Measurements from ENCODE around the gene C16orf74.
A peak's percentile ranks its signal among the peaks of the same experiment; 100 is the strongest.

The C16orf74 gene

GRCh38 chr16:85668676-85669424, 82.0 kb downstream of the C16orf74 start:
- DNase-seq: no peak

DNA sequence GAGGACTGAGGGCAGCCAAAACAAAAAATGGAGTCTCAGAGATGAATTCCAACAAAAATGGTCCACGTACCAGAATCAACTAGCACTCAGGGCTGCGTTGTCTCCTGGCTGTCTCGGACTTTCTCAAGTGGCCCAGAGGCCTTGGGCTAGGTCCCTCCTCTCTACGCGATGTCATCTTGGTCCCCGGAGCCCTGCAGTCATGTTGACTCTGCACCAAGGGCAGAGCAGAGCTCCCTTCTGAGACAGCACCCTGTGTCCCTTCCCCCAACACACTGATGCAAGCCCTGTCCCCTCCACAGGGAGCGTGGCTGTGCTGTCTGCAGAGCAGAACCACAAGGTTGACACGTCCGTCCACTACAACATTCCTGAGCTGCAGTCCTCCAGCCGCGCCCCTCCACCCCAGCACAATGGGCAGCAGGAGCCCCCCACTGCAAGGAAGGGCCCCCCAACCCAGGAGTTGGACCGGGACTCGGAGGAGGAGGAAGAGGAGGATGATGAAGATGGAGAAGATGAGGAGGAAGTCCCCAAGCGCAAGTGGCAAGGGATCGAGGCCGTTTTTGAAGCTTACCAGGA, 83.0 kb downstream of the C16orf74 start:
- no peak for DNase-seq

- no peak for DNase-seq
Measured at GRCh38 chr16:85667261-85667660, 83.6 kb downstream of the C16orf74 start.

DNA sequence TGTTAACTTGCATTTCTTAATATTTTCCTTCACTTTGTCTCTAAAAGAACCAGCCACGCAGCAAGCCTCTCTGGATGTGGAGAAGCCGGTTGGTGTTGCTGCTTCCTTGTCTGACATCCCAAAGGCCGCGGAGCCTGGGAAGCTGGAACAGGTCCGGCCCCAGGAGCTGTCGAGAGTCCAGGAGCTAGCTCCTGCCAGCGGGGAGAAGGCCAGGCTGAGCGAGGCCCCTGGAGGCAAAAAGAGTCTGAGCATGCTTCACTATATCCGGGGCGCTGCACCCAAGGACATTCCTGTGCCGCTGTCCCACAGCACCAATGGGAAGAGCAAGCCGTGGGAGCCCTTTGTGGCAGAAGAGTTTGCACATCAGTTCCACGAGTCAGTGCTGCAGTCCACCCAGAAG, 85.0 kb downstream of the C16orf74 start:
- no peak for DNase-seq

- no peak for DNase-seq
Measured at GRCh38 chr16:85665373-85665740, 85.5 kb downstream of the C16orf74 start.

DNA sequence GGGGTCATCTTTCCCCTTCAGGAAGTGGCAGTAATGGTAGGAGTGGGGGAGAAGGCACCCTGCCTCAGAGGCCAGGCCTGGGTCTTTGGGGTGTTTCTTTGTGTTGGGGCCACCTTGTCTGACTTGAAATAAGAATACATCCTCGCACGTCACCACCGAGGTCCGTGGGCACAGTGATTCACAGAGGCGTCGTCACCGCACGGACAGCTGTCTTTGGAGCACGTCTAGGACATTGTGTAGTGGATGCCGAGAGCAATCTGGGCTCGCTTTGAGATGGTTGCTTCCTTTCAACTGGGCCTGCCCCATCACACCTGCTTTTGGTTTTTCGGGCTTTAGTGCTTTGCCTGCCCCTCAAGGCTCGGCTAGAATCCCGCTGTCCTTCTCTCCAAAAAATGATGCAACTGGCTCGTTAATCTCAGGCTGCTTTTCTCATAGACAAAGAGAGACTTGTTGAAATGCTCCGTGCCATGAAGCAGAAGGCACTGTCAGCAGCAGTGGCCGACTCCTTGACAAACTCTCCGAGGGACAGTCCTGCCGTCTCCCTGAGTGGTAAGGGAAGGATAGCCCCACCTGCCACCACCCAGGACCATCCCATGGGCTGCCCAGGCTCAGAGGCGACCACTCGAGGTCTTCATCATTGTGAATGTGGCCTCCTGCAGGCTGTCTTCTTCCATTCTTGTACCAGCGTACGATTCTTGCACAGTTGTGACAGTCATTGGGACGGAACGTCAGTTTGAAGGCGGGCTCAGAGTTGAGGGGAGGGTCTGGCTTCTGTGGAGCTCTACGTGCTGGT, 86.1 kb downstream of the C16orf74 start:
- DNase-seq: no peak

DNA sequence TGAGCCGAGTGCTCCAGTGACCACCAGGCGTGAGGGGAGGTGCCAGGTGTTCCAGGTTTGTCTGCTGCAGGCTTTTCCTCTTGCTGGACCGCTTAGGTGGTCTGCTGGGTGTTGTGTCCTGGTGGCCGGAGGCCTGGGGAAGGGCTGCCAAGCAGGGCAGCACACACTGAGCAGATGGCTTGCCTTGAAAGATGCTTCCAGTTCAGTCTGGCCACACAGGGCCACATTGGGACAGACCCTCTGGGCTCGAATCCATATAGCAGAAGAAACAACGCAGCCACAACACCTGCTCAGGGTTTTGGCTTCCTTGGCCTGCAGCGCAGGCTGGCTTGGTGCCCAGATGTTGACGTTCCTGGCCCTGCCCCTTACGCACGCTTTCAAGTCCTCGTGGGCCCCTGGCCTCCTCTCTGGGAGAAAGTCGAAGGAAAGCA, 87.0 kb downstream of the C16orf74 start:
- no peak for DNase-seq

DNA sequence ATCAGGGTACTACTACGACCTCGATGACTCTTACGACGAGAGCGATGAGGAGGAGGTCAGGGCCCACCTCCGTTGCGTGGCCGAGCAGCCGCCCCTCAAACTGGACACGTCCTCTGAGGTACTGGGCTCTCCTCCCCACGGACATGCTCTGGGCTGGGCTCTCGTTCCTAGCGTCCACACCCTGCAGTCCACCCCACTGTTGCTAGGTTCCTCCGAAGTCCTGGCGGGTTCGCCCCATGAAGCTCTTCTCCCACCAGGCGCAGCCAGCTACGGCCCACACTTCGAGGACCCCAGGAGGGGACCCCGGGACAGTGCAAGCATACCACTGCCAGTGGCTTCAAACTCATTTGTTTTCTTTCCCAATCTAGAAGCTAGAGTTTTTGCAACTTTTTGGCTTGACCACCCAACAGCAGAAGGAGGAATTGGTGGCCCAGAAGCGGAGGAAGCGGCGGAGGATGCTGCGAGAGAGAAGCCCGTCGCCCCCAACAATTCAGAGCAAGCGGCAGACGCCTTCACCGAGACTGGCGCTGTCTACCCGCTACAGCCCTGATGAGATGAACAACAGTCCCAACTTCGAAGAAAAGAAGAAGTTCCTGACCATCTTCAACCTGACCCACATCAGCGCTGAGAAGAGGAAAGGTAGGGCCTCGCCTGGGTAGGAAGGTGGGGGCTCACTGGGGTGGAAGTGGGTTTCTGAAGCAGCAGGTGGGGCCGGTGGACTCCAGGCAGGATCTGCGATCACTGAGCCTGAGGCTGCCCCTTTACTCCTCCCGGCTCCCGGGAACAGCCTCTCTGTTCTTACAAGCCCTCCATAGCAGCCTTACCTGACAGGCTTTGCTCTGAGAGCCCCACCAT, 87.7 kb downstream of the C16orf74 start:
- no peak for DNase-seq

DNA sequence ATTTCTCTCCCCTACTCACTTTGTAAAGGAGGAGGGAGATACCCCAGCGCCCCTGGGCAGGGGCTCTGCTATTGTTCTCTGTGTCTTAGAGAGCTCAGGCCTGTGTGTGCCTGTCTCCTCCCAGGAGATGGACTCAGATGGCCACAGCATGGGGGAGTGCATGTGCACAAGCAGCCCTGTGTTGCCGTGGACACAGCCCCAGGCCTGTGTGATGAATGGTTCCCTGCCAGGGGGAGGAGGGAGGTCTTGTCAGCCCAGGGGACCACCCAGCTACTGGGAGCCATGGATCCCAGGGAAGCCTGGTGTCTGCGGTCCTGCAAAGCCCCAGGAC, 88.4 kb downstream of the C16orf74 start:
- DNase-seq: no peak

DNA sequence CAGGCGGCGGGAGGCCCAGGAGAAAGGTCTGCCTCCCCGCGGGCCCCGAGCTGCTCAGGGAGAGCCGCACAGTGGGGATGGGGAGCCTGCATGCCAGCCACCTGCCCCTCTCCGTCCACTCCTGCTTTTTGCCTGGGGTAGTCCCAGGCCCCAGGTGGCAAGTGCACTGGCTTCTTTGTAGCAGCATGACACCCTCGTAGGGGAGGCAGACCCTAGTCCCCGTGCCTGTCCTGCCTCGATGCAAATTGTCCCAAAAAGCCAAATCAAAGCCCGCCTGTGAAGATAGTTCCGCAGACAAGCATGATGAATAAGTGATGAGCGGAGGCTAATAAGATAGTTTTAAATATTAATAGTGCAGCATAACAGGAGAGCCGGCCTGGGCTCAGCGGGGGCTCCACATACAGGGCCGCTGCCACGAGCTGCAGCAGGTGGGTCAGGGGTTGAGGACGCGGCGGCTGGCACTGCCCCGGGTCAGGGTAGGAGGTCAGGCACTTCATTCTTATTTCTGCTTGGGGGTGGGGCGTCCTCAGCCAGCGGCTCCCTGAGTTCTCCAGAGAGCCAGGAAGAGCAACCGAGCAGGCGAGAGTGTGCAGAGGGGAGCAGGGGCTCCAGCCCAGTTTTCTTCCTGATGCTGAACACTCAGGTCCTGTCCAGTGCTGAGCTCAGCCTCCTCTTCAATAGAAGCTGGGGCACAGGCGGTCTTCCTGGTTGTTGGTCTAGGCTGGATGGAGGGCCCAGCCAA, 89.0 kb downstream of the C16orf74 start:
- no peak for DNase-seq

DNA sequence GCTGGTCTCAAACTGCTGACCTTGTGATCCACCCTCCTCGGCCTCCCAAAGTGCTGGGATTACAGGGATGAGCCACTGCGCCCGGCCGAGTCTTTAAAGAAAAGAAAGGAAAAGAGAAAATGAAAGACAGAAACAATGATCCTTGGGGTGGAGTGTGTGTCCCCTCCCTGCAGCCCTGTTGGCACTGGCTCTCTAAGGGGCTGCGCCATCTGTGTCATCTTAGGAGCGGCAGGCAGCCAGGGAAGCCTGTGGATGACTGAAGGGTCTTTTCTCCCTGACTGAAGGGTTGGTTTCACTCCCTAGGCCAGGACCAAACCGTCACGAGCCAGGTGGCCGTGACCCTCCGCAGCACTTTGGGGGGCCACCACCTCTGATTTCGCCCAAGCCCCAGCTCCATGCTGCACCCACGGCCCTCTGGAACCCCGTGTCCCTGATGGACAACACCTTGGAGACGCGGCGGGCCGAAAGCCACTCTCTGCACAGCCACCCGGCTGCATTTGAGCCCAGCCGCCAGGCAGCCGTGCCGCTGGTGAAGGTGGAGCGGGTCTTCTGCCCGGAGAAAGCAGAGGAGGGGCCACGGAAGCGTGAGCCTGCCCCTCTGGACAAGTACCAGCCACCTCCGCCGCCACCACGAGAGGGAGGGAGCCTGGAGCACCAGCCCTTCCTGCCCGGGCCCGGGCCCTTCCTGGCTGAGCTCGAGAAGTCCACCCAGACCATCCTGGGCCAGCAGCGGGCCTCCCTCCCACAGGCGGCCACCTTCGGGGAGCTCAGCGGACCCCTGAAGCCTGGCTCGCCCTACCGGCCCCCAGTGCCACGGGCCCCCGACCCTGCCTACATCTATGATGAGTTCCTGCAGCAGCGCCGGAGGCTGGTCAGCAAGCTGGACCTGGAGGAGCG, 89.8 kb downstream of the C16orf74 start:
- no peak for DNase-seq

DNA sequence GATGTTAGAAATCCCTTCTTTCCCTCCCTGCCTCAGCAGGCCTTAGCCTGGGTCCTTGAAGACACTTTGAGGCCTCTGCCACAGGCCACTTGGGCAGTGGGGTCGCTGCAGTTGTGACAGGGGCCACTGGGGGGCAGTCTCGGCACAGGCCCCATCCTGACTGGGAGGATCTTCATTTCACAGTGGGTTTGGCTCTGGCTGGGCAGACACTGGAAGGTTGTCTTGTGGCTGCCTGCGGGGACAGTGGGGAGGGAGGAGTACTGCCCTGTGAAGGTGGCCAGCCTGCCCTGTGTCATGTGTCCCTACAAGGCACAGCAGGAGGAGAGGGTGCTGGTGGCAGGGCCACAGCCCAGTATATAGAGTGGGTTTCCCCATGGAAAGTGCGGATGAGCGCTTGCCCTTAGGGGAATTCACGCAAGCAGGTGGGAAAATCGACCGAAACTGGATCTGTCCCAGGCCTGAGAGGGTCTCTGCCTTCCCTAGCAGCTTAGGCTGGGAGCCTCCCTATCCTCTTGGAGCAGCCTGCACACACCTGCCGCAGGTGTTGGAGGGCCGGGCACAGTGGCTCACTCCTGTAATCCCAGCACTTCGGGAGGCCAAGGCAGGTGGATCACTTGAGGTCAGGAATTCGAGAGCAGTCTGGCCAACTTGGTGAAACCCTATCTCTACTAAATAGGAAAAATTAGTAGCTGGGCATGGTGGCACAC, 90.9 kb downstream of the C16orf74 start:
- DNase-seq: peak; percentile 61

DNA sequence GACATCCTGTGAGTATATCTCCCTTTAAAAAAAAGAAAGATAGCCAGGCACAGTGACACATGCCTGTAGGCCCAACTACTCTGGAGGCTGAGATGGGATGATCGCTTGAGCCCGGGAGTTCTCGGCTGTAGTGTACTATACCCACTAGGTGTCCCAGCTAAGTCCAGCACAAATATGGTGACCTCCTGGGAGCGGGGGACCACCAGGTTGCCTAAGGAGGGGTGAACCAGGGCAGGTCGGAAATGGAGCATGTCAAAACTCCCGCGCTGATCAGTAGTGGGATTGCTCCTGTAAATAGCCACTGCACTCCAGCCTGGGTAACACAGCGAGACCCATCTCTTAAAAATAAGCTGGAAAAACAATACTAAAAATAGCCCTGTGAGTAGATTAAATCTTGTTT, 91.6 kb downstream of the C16orf74 start:
- no peak for DNase-seq

DNA sequence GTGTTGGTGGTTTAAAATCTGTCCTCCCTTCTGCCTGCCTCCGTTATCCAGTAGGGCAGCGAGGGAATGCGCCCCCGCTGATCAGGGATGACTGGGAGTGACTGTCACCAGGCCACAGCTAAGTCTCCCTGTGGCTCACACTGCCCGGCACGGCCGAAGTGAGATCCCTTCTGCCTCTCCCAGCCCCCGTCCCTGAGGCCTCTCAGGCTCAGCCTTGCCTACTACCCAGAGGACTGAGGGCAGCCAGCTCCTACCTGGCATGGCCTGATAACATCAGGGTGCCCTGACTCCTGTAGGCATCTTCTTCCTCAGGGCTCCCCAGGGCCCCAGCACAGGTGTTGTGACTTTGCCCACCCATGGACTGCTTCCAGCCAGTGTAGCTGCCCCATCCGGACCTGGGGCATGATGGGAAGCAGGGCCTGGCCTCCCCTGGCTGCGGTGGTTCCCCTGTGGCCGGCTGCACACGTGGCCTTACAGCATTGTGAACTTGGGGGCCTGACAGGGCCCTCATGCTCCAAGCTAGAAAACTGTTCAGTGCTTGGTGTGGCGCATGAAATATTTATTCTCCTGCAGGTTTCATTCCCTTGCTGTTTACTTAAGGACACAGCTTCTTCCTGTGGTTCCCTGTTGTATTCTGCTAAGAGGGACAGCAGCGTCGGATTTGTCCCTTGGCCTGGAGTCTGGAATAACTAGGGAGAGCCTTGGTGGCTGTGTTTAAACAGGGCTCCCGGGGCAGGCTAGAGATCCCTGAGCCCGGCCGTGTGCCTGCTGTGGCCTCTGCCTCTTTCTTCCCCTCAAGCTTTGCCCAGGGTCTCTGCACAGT, 92.2 kb downstream of the C16orf74 start:
- no peak for DNase-seq

DNA sequence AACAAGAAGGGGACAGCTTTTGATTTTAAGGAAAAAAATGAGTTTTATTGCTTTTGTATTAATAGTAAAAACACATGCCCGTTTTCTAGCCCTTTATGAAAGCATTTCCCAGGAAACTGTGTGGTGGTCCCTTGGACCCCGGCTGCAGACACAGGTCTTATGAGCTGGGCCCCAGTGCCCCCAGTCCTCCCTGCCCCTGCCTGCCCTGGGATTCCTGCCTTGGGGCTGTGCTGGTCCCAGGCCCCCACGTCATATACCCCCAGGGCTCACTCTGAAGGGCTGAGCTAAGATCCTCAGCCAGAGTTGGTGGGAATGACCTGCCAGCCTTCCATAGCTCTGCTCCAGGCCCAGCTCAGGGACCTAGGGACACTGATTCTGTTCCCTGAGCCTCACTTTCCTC, 92.9 kb downstream of the C16orf74 start:
- DNase-seq: no peak

Measured in activated CD8-positive, alpha-beta memory T cell treated with anti-CD3 and anti-CD28 coated beads, Interleukin-2, amount 50 U/mL, for 4 hours (primary cell).